ENCODE measurements around the gene METAP1D.

Gene METAP1D

DNA sequence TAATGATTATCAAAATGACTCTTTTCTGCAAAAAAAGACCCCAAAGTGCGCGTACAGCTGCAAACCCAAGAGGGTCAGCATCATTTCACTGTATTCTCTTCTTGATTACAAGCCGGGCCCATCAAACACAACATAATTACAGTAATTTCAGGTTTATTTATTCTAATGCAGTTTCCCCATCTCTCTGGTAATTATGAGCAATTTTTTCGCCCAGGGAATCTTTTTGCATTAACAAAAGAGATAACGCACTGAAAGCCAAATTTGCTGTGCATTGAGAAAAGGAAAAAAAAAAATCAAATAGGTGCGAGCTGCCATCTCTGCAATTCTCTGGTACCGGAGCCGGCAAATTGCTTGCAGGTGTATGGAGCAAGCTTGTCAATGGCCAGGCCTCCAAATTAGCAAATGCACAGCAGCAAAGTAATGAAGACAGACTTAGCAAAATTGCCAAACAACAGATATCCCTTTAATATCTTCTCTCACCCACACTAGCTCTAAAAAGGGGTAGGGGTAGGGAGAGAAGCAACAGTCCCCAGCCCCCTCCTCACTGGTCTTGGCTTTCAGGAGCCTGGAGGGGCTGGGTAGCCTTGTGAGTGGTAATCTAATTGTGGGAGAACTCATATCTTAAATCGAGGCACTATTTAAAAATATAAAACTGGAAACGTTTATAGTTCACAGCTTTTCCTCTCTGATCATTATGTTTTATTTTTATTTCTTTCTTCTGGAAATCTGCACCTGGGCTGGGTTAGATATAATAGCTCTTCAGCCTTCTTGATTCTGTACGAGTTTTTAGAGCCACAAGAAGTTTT, 92.2 kb downstream of the METAP1D start:
- DNase-seq (ENCODE audit: low spot score), result no peak

DNA sequence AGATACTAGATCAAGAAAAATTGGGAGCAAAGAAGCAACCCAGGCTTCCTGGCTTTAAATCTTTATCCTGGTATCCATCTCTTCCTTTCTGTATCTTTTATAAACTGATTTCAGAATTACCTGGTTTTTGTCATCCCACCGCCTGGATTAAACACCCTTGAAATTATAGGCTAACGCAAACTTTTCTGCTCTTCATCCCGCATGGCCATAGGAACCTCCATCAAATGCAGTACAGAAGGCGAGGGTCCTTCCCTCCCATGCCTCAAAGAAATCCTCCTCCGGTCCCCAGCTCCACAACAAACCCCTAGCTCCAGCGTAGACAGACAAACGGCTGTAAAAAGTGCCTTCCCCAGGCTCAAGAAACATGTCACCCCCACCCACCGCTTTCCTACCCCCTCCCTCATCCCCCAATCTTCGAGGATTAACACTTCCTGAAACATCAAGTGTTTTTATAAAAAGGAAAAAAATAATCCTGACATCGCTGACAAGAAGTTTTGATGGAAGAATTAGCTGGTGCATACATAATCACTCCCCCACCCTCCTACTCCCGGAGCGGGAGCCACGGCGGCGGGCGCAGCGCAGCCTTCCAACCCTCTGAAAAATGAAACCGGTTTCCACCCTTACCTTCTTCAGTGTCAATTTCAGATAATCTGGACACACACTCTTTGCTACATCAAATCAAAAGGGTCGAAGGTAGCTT, 93.1 kb downstream of the METAP1D start:
- no peak for DNase-seq (ENCODE audit: low spot score)

DNA sequence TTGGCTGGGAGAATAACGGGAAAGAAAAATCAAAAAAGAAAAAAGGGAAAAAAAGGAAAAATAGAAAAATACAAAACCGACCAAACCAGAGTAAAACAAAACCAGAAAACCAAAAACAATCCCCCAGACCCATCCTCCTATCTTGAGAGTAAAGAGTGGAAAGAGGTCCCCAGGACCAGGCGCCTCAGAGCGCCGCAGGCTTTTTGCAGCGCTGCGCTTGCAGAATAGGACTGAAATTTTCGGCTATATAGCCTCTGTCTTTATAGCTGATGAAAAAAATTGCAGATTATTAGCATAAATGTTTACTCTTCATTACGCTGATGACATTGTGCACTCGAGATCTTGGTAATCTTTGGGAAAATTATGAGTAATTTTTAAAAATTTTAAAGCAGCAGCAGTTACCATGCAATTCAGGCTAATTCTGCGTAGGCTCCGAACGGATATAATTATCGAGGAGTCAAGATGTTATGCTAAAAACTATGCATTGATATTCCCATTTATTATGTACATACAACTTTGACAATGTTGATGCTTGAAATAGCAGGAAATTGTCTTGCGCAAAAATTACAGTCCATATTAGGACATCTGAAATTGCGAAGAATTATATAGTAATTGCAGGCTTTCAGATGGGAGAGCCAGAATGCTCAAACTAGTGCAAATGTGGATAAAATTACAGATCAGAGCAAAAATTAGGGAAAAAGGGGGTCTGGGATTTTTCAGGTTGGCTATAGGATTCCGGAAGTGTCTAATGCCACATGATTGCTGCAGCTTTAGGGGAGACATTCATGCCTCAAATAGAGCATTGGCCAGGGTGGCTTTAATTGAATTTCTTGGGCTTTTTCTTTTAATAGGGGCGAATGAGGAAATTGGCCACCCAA, 93.9 kb downstream of the METAP1D start:
- DNase-seq (ENCODE audit: low spot score), result no peak

DNA sequence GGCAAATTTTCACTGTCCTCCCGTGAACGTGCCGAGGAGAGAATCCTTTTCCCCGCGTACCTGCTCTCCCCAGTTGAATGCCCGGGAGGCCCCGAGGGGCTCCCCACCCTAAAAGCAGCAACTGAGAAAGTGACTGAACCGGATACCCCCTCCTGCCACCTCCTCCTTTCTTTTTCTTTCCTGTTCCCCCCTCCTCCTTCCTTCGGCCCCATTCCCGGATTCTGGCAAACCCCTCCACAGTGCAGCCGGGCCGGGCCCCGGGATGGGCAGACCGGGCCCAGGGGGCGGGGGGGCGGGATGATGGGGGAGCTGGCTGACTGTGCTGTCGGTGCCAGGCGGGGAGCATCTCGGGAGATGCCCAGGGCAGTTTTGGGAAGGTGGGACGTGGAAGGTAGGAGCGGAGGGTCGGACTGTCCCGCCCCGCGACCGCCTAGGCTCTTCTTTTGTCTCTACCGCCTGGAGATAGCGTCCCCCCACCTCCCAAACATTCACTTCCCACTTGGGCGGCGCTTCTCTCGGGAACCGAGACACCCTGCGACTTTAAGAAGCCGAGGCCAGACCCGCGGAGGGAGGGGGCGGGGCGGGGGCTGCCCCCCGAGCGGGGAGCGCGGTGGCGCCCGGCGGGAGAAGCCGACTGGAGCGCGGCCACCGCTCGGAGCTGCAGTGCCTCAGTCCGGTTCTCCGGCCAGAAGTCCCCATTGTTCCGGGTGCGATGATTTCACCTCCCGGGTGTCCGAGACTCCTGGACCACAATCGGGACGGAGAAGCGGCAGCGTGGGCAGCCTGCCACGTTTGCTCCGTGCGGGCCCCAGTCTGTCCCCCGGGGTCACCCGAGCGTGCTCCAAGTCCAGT, 94.8 kb downstream of the METAP1D start:
- DNase-seq (ENCODE audit: low spot score), result no peak

DNA sequence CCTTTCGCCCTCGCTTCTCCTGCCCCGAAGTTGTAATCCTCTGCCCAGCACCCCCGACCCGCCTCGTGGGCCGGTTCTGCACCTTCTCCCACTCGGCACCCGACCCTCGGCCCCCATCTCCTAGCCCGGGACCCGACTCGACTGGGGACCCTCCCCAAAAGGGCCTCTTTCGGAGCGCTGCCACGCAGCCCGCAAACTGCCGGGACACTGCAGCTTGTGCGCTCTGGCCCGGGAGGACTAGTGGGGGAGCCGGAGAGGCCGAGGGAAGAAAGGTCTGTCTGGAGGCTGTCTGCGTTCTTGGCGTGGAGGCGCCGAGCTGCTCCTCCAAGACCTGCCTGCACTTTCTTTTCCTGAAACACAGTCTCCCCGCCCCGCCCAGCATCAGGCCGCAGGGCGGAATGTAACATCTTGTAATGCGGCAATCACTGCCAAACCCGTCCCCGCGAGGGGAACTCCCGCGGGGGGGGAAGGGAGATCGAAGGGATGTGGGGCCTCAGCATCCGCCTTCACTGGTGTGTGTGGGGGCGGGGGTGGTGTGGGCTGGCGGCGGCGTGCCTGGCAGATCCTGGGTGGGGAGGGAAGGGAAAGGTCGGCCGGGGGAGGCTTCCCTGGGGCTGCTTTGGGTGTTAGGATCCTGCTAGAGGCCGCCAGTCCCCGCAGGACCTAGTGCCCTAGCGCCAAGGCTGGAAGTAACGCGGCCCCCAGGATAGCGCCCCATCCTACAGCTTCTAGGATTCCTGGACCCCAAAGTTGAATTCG, 95.6 kb downstream of the METAP1D start:
- DNase-seq (ENCODE audit: low spot score), result peak; percentile 70

DNA sequence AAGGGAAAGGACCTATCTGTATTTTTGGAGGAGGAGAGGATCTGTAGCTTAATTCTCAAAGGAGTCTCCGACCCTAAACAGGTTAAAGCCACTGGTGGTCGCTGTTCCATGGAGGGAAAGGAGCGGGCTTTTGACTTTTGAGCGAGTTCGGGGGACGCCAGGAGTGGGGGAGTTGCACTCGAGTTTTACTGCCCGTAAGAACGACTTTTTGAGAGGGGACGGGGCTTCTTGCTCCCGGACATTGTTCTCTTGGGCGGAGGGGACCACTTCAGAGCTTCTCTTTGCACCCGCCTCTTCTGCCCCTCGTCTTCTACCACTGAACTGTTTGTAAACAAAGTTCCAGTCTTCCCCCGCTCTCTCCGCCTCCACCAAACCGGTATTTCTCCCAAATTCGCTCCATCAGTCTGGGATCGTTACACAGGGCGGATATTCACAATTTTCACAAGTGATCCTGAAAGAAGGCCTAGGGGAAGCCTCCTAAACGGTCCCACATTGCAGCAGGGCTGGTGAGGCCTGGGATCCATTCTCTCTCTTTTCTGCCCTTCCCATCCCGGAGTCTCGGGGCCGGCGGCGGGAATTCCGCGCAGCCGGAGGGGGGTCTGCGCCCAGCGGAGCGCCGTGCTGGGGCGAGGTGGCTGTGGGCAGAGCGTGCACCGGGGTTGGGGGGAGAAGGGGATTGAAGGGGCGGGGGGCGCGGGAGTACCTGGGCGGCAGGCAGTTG, 96.3 kb downstream of the METAP1D start:
- no peak for DNase-seq (ENCODE audit: low spot score)

DNA sequence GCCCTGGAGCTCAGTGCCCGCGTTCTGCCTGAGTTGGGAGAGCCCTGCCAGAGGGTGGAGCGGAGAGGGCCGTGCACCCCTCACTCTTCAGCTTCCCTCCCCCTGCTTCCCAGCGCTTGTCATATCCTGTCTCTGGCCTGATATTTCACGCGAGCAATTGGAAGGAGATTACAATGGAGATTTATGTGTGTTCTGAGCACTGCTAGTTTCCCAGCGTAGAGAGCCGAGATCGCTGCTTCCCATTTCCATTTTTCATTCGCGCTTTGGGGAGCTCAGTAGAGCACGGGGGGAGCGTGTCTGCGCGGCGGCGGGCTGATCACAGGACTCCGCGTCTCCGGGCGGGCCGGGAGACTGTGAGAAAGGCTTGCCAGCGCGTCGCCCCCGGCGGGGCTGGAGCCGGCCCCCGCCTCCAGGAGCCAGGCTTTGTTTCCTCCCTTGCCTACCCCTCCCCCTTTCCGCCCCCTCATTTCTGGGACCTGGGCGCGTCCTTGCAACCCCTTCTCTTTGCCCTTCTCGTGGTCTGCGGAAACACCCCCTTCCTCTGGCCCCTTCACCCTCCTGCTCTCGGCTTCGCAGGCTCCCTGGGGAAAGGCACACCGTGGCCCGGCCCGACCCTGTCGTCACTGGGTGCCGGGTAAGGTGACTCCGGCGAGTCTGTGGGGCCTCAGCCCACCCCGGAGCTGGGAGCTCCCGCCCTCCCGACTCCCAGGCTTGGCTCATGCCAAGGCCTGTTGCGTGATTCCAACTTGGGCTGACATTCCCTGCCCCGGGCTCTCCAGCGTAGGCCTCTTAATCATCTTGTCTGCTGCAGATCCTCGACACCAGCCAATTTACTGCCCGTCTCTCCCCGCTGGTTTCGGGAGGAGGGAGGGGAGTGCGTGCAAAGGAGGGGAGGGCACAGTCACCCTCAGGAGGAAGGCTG, 97.1 kb downstream of the METAP1D start:
- DNase-seq (ENCODE audit: low spot score), result no peak

DNA sequence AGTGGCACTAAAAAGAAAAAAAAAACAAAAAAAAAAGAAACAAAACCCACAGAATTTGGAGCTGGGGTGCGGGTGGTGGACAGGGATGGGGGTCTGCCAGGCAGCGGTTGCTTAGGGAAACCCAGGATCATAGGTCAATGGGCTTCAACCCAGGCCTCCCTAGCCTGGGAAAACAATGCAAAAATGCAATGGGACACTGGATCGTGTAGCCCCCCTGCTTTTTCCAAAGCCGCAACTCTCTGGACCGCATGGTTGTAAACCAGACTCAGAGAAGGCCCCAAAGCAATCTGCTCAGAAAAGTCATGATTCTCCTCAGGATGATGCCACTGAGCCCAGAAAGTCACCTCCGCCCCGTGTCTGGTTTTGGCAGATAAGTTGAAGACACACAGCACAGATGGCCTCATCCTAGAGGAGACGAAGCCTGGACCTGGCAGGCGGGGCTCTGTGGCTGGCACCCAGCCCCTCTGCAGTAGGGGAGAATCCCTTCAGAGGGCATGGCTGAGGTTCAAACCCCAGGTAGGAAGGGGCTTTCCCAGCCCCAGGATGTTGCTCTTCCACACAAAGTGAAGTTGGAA, 97.9 kb downstream of the METAP1D start:
- no peak for DNase-seq (ENCODE audit: low spot score)

DNA sequence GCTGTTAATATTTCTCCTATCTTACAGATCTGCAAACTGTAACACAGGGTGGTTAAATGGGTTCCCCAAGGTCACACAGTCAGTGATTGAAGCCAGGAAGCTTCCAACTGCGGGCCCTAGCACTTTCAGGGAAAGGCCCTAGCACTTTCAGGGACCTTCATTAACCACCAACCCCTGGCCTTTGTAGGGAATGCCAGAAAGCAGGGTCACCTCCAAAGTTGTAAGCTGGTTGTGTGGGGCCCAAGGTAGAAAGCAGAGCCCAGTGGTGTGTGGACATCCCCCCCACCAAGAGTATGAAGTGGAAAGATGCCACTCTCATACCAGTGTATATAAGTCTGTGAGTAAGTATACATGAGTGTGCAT, 98.5 kb downstream of the METAP1D start:
- DNase-seq (ENCODE audit: low spot score), result no peak

DNA sequence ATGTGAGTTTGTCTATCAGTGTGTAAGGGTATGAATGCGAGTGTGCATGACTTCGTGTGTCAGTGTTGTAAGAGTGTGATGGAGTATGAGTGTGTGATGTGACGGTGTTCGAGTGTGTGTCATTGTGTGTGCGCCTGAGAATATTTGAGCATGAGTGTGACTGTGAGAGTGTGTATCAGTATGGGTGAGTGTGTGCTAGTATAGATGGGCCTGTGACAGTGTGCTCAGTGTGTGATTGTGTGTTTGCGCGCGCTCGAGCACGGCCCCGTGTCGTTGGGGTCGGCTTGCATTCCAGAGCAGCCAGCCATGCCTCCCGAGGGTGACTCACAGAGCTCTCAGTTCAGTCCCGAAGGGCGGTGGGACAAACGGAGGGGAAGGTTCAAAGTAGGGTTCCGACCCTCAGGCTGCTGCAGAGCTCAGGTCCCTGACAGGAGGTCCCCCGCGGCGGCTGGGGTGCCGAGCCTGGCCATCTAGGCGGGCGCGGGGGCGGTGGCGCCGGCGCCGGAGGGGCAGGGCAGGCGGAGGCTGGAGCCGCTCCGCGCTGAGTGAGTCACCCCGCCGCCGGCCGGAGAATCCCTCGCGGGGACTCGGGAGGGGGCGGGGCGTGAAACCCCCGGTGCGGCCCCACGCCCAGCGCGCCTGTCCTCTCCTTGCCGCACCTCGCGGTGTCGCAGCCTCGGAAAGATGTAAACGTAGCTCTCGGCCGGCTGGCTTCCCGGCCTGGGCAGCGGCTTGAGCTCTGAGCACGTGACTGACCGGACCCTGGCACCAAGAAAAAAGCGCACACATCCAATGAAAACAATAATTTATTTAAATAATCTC, 99.1 kb downstream of the METAP1D start:
- DNase-seq (ENCODE audit: low spot score), result no peak

DNA sequence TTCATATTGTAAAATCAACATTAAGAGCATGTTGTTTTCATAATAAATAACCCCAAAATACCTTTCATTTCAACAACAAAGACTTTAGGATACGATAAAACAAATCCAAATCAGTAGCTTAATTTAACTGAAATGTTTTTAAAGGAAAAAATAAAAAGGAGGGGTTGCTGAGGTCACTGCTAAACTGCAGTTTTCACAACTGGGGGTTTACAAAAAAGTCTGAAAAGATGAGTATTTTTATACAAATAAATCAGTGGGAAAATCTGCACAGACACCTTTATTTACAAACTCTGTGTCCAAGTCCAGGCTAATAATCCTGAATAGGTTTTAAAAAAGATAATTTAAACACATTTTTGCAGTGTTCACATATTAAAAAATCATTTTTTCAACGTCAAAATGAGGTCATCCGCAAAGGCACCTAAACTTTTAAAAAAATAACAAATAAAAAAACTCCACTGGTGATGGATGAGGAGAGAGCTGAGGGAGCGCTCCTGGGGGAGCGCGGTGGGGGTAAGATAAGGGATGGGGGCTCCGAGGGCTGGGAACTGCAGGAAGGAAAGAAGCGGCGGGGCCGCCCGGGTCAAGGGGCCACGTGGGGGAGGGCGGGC, 99.8 kb downstream of the METAP1D start:
- no peak for DNase-seq (ENCODE audit: low spot score)

DNA sequence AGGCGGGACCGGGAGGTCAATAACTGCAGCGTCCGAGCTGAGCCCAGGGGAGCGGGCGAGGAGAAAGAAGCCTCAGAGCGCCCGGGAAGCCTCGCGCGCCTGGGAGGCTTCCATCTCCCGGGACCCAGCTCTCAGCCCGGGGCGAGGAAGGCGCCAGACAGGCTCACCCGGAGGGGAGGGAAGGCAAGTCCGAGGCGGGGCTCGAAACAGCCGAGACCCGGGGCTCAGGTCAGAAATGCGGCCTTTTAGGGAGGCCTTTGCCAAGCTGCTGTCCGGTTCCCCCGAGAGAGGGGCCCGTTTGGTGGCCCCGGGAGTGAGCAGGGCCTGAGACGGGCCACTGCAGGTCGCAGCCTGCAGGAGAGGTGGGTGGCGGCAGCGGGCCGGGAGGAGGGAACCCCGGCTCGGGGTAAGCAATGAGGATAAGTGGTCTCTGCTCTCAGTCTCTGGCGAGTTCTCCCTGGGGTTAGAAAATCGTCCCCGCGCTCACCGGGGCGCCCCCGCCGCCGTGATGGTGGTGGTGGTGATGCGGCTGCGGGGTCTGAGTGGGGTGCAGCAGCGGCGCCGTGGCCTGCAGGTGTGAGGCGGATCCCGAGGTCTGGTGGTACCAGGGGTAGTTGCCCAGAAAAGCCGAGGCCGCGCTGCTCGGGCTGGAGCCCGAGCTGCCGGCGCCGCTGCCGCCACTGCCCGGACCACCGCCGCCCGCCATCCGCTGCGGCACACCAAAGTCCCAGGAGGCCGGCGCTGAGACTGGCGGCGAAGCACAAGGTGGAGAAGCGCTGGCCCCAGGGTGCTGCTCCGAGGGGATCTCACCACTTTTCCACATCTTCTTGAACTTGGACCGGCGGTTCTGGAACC, 100.6 kb downstream of the METAP1D start:
- no peak for DNase-seq (ENCODE audit: low spot score)

DNA sequence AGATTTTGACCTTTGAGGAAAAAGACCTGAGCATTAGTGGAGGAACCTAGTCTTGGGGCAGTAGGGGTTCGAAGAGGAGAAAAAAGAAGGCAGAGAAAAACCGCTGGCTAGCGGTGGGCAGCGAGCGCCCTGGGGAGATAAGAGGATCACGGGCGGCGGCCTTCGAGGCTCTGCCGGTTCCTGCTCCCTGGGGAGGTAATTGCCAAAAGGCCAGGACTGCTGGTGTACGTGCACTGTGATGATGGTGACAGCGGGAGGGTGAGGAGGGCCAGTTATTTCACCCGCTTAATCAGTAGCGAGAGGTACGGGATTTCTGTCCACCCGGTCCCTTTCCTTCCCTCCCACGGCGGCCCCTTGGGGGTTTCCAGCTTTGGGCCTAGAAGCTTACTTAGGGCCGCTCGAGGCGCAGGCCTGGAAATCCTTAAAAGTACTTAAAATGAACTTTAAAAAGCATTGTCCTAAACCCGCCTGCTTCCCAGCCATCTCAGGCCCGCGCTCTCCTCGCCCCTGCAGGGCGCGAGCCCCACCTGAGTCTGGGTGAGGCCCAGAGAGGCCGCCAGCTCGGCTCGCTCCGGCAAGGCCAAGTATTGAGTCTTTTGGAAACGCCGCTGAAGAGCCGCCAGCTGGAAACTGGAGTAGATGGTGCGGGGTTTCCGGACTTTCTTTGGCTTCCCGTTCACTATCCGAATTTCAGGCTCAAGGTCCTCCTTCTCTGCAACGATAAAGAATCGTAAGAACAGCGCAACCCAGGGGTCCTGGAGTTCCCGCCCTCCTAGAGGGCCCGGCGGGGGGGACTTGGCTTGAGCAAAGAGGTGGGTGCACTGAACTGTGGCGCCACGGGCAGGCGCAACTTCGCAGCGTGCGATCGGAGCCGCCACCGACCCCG, 101.4 kb downstream of the METAP1D start:
- no peak for DNase-seq (ENCODE audit: low spot score)

DNA sequence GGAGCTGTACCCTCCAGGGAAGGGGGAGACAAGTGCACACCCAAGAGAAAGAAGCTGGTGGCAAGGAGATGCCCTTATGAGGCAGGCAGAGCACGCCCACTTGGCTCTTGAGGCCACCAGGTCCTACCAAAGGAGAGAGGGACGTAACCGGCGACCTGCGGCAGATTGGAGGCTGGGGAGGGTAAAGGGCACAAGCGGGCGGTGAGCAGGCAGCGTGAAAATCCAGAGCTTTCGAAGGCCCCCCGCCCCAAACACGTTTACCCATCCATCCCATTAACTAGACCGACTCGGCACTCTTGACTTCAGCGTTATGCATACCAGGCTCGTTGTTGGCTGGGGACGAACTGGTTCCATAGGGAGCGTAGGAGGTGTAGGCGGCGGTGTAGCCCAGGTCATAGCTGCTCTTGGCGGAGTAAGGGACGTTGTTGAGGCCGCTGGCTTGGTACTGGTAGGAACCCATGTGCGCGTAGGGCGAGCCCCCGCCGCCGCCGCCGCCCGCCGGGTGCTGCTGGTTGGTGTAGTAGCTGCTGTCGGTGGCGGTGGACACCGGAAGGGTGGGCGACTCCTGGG, 102.2 kb downstream of the METAP1D start:
- DNase-seq (ENCODE audit: low spot score), result no peak

Data from CD4-positive, alpha-beta T cell treated with Interleukin-2 at 100 ng/mL for 4 hours (primary cell).